Peyer's patch (tissue), 4 donors: ENCODE results near the gene PRKCI.

Experiments
- CTCF ChIP-seq, 6 experiments: fragments of 450-650 bp in 4 of 6; fragments of 200-600 bp in 2 of 6; sonication (generic) in 1 of 6; IDR thresholded peaks; one replicate each; pipeline ENCODE4 v1.5.1; 2017 to 2019; ENCODE audit warnings: antibody characterized with exemption in 6 of 6, mild to moderate bottlenecking in 3 of 6, moderate library complexity in 1 of 6
- POLR2A ChIP-seq, 2 donors: fragments of 450-650 bp; IDR thresholded peaks; one replicate each; pipeline ENCODE4 v1.5.1; 2017; ENCODE audit warnings: antibody characterized with exemption in 2 of 2, mild to moderate bottlenecking in 2 of 2, moderate library complexity in 2 of 2

GRCh38 chr3:170259907-170260306, 37.7 kb downstream of the PRKCI start:
- TF ChIP-seq CTCF (IDR thresholded peaks at IDR 0.05) (no peak), POLR2A (IDR thresholded peaks at IDR 0.05) (no peak)
